ENCODE measurements around the gene LMO1. TPM values are rescaled to one million over a fixed set of nuclear protein-coding genes. Genes with fewer than 3 reads are reported as not detected.

Gene LMO1
- total RNA-seq, 1 experiment from 2014 or later, result not detected

DNA sequence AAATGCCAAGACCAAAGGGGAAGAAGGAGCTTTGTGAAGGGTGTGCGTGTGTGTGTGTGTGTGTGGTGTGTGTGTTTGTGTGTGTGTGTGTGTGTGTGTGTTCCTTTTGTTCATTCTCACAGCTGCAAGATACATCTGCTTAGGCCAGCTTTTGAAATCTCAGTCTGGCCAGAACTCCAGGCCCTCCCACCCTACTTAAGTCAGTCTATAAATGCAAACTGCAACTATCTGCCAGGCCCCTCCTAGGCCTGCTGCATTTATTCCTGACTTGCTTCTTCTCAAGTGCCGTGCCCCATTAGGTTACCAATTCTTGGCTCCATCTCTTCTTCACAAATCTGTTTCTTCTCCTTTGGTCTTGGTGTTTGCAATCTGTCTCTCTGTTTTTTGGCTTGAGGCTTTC is 73.2 kb downstream of the LMO1 start:
- H3K36me3 ChIP-seq, result no peaks in the 10 kb centered on the region
- no peaks in the 10 kb centered on the region; the same call in 1 of the 2 replicates for H3K9me3 ChIP-seq
- H3K4me3 ChIP-seq, result no peak overlapping the region
- H3K27me3 ChIP-seq, result peaks cover 5% of the 10 kb centered on the region
- no peak for DNase-seq

- DNase-seq, result no peak
- Histone ChIP-seq H3K9me3 (no peaks in the 10 kb centered on the region; the same call in 1 of the 2 replicates), H3K27me3 (peaks cover 9% of the 10 kb centered on the region), H3K36me3 (no peaks in the 10 kb centered on the region), H3K4me3 (no peak overlapping the region)
Measured at GRCh38 chr11:8186429-8186828, 77.2 kb downstream of the LMO1 start.

DNA sequence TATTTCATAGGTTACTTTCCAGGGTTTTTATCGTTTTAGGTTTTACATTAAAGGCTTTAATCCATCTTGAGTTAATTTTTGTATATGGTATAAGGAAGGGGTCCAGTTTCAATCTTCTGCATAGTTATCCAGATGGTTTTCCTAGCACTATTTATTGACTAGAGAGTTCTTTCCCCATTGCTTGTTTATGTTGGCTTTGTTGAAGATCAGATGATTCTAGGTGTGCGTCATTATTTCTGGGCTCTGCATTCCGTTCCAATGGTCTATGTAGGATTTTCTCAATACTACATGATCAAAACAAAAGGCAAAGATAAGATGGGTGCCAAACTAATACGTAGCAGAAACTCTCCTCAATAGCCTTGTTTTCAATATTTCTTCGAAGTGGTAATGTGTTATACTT is 80.6 kb downstream of the LMO1 start:
- no peak for DNase-seq
- Histone ChIP-seq H3K4me3 (no peak overlapping the region), H3K36me3 (no peaks in the 10 kb centered on the region), H3K9me3 (no peaks in the 10 kb centered on the region; the same call in 1 of the 2 replicates), H3K27me3 (peaks cover 9% of the 10 kb centered on the region)

- no peak overlapping the region for H3K4me3 ChIP-seq
- H3K36me3 ChIP-seq, result no peaks in the 10 kb centered on the region
- H3K9me3 ChIP-seq, result no peaks in the 10 kb centered on the region
- H3K27me3 ChIP-seq, result peaks cover 6% of the 10 kb centered on the region
- no peak for DNase-seq
Measured at GRCh38 chr11:8180469-8180868, 83.2 kb downstream of the LMO1 start.

DNA sequence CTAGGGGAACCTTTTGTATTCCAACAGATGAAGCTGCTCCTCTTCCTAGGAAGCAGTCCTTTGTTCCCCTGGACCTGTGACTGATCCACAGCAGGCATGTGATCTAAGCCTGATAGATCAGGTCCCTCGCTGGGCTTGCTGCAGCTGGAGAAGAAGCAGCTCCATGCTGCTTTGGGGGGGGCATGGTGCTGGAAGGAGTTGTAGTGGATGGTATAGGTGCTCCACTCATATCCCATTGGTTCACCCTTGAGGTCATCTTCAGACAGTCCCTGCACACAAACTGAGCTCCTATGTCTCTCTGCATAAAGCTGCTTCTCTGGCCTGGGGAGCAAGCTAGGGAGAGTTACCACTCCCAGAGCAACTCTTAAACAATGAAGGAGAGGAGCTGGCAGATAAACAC is 85.4 kb downstream of the LMO1 start:
- H3K9me3 ChIP-seq, result no peaks in the 10 kb centered on the region
- DNase-seq, result no peak
- H3K27me3 ChIP-seq, result peaks cover 6% of the 10 kb centered on the region
- no peaks in the 10 kb centered on the region for H3K36me3 ChIP-seq
- no peak overlapping the region for H3K4me3 ChIP-seq

DNA sequence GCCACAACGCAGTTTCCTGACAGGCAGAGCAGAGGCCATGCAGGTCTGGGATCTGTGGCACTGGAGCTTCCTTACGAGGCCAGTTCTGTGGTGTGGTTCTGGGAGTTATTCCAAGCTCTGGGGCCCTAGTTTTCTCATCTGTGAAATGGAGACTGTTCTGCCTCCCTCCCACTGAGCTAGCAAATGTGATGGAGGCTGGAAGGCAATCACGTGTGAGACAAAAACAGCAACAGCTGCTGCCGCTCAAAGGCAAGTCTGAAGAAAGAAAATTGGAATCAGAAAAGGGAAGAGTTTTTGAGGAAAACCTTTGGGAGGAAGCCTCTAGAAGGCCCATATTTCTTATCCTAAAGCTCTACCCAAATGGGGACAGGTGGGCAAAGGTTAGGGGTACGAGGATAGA is 86.5 kb downstream of the LMO1 start:
- H3K9me3 ChIP-seq, result no peaks in the 10 kb centered on the region

More for the DNA sequence above, 86.5 kb downstream of the LMO1 start:
- no peak for DNase-seq
- Histone ChIP-seq H3K4me3 (no peak overlapping the region), H3K36me3 (no peaks in the 10 kb centered on the region), H3K27me3 (peaks cover 3% of the 10 kb centered on the region; the same call in 1 of the 2 replicates)

Other genes starting within 250 kb of the LMO1 start
- gene TUB, start 182.7 kb downstream of the LMO1 start, total RNA-seq (2014; rRNA removed; shearing (Covaris generic); ENCODE audit: low replicate concordance), result 19.2 and 23.6 TPM in 2 replicates
- not detected in 2 replicates for gene RIC3, start 94.9 kb downstream of the LMO1 start, total RNA-seq (2014; rRNA removed; shearing (Covaris generic); ENCODE audit: low replicate concordance)